Right lobe of liver (tissue), 4 donors: ENCODE measurements around the gene UBA1.

Experiments used
- POLR2A ChIP-seq: fragments of 450-650 bp; IDR thresholded peaks from one replicate; pipeline ENCODE4 v1.6.1; 2017; ENCODE audit warnings: antibody characterized with exemption, mild to moderate bottlenecking
- TF ChIP-seq, protein P1 (sequence below), 4 donors: fragments of 200-600 bp in 3 of 4; fragments of 450-650 bp in 1 of 4; IDR thresholded peaks; one replicate each; pipeline versions ENCODE4 v1.5.1 to v1.8.0; 2016 to 2022; ENCODE audit warnings: antibody characterized with exemption in 4 of 4, mild to moderate bottlenecking in 2 of 4
- donor health status: DM: no; HTN: no; CAD: no.
- donor health status: DM: no; HTN: no; CAD: no.
- donor health status: DM: no; HTN: yes; CAD: no.

DNA sequence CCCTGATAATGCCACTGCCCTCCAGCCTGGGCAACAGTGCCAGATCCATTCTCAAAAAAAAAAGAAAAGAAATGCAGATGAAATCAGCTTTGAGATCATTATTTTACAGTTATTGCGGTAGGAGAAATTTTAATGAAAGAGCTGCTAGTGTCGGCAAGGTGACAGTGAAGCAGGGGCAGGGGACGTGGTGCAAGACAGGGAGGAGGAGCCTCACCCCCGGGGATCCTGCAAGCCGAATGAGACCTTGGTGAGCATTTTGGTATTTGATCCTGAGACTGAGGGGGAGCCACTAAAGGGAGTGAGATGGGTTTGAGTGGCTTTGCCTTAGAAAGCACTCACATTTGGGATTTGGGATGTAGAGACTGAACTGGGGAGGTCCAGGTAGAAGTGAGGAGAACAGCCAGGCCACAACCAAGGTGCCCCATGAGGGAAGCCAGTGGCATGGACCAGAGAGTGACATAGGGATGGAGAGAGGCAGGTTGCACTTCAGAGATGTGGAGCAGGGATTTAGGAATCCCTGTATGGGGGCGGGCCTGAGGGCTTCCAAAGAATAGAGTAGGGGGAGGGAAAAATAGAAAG, 25.0 kb upstream of the UBA1 start:
- TF ChIP-seq, protein P1, sequence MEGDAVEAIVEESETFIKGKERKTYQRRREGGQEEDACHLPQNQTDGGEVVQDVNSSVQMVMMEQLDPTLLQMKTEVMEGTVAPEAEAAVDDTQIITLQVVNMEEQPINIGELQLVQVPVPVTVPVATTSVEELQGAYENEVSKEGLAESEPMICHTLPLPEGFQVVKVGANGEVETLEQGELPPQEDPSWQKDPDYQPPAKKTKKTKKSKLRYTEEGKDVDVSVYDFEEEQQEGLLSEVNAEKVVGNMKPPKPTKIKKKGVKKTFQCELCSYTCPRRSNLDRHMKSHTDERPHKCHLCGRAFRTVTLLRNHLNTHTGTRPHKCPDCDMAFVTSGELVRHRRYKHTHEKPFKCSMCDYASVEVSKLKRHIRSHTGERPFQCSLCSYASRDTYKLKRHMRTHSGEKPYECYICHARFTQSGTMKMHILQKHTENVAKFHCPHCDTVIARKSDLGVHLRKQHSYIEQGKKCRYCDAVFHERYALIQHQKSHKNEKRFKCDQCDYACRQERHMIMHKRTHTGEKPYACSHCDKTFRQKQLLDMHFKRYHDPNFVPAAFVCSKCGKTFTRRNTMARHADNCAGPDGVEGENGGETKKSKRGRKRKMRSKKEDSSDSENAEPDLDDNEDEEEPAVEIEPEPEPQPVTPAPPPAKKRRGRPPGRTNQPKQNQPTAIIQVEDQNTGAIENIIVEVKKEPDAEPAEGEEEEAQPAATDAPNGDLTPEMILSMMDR (IDR thresholded peaks at IDR 0.05), result no peak
- TF ChIP-seq POLR2A, result no peak
